Erythroblast (primary cell): ENCODE data around the gene C12orf75.

Experiments used
- GATA1 ChIP-seq: IDR thresholded peaks from 2 replicates; pipeline ENCODE4 v1.6.1; 2011; ENCODE audit warnings: low read depth, mild to moderate bottlenecking, control low read depth, low read length, moderate library complexity
- POLR2A ChIP-seq: IDR thresholded peaks from 2 replicates; pipeline ENCODE4 v1.6.1; 2011; ENCODE audit warnings: mild to moderate bottlenecking, low read length

DNA sequence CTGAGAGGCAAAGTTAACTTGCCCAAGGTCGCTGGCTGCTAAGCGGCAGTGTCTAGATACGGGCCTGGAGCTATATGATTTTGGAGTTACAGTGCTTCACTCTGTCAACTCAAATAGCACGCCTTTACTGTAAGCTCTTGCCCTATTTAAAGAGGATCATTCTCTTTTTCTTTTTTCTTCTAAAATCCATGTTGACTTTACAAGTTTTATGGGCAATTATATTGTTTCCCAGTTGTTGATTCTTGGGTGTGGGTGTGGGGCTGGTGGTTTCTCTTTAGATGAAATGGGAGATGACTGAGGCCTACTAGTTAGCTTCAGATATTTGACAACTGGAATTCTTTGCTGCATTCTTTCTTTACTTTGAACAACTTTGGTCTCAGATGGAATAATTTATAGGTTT lies 70.7 kb downstream of the C12orf75 start:
- TF ChIP-seq POLR2A (no peak), GATA1 (no peak)
